Loucy (cell line): ENCODE results near the gene NUTM2D.
"Not testable (repeated sequence)": the region's sequence is repeated elsewhere in the genome, so short reads cannot be mapped to it uniquely, and the experiment has no call there.

Source experiments
- CTCF ChIP-seq: fragments of 200-600 bp; sonication (generic); conservative IDR thresholded peaks from 2 replicates; pipeline ENCODE4 v1.5.1; 2014; ENCODE audit warnings: mild to moderate bottlenecking, antibody characterized with exemption, low read length
- EZH2phosphoT487 ChIP-seq: fragments of 200-600 bp; IDR thresholded peaks from 2 replicates; pipeline ENCODE4 v1.6.1; 2018; ENCODE audit warnings: antibody characterized with exemption, mild to moderate bottlenecking, moderate library complexity, borderline replicate concordance

GRCh38 chr10:87321505-87321904 lies 36.0 kb upstream of the NUTM2D start:
- TF ChIP-seq CTCF, EZH2phosphoT487: not testable (repeated sequence)
